Psoas muscle (tissue), 8 donors: ENCODE data around the gene LTBP1. TPM values are rescaled to one million over a fixed set of nuclear protein-coding genes. Genes with fewer than 3 reads are reported as not detected.

Experiments
- ATAC-seq, 4 donors: fragments of 200-7000 bp; cut with Tn5 transposase; one replicate each; pipeline ENCODE4 v1.9.1; 2020; ENCODE audit warnings: moderate library complexity in 3 of 4, mild to moderate bottlenecking in 2 of 4
- DNase-seq, 2 donors: peaks; one replicate each; pipeline ENCODE4 v3.0.0-alpha.2; 2020
- H3K27ac ChIP-seq: fragments of 200-600 bp; one replicate; pipeline ENCODE4 v1.8.0; 2022
- H3K27me3 ChIP-seq, 3 donors: fragments of 200-600 bp in 1 of 3; one replicate each; pipeline versions ENCODE4 v1.6.1 to v1.8.0; 2013 to 2022; ENCODE audit warnings: low read length in 2 of 3, mild to moderate bottlenecking in 2 of 3, moderate library complexity in 1 of 3; ENCODE audit not compliant: insufficient read depth in 3 of 3
- H3K36me3 ChIP-seq, 2 donors: fragments of 200-600 bp in 1 of 2; one replicate each; pipeline versions ENCODE4 v1.6.1 to v1.8.0; 2013 to 2022; ENCODE audit warnings: low read depth in 1 of 2, mild to moderate bottlenecking in 1 of 2, moderate library complexity in 1 of 2; ENCODE audit not compliant: insufficient read depth in 1 of 2
- H3K4me1 ChIP-seq: fragments of 200-600 bp; one replicate; pipeline ENCODE4 v1.8.0; 2022
- H3K4me3 ChIP-seq: fragments of 200-600 bp; one replicate; pipeline ENCODE4 v1.8.0; 2022; ENCODE audit warnings: mild to moderate bottlenecking
- H3K9me3 ChIP-seq: fragments of 200-600 bp; one replicate; pipeline ENCODE4 v1.8.0; 2022
- WGBS, 3 donors: extraction: QIAGEN DNeasy Blood & Tissue Kit; methylation state at CpG; one replicate each; pipeline versions ENCODE4 v1.1.6 to v1.1.7; 2013; 5-methylcytosine and 5-hydroxymethylcytosine counted together
- intact Hi-C, 2 donors: fragments of 100-400 bp; cut with DNase I; formaldehyde crosslinking; loops; one replicate each; pipeline versions ENCODE4 v1.11.0 to v1.14.2; 2022
- polyA plus RNA-seq, 3 donors: library from polyadenylated mRNA; stranded (reverse); fragments of 200-250 nt; gene quantifications; one replicate each; pipeline ENCODE4 v1.2.3, GENCODE V29; 2013
- total RNA-seq, 4 donors: library from RNA; stranded (reverse); fragmentation: NEBNext Ultra II Directional in 2 of 4; extraction: Animal tissue kit (Norgen Biotek cat#: 25700) in 2 of 4; gene quantifications; one replicate each; pipeline versions ENCODE4 v1.2.1 to v1.2.4, GENCODE V29; 2021 to 2023
- TF ChIP-seq, protein P1 (sequence below): fragments of 200-600 bp; IDR thresholded peaks from one replicate; pipeline ENCODE4 v1.8.0; 2022; ENCODE audit warnings: antibody characterized with exemption
- donor health status: healthy with polysubstance abuse.
- donor health status: DM: no; HTN: no; CAD: no; lungs with moderate emphysema.
- donor health status: Bipolar disorder and iron deficiency.
- donor health status: healthy.
- donor health status: DM: yes; HTN: yes; CAD: no.
- donor health status: DM: no; HTN: no; CAD: no.
- donor health status: DM: no; HTN: no; CAD: no.
- donor health status: DM: yes; HTN: yes; CAD: no.

LTBP1 gene
- total and polyA plus RNA-seq, 7 donors = 5.9 to 26.8 (median 9.5) TPM

- DNase-seq (no peak), ATAC-seq (no peak)
- Histone ChIP-seq H3K4me3 (no peak overlapping the region), H3K36me3 (no peaks in the 10 kb centered on the region), H3K27ac (no peak overlapping the region), H3K27me3 (no peaks in the 10 kb centered on the region), H3K9me3 (no peaks in the 10 kb centered on the region), H3K4me1 (peaks cover 6% of the 10 kb centered on the region)
- intact Hi-C loops = loop anchor here in 1 of 2 donors (5.0 kb wide), 1 partner anchor 64 kb away; no protein-coding TSS in a partner anchor
- WGBS, 3 donors = 49 to 70% (median 55%) methylated on average over 10 of the region's 10 CpGs
- TF ChIP-seq, protein P1, sequence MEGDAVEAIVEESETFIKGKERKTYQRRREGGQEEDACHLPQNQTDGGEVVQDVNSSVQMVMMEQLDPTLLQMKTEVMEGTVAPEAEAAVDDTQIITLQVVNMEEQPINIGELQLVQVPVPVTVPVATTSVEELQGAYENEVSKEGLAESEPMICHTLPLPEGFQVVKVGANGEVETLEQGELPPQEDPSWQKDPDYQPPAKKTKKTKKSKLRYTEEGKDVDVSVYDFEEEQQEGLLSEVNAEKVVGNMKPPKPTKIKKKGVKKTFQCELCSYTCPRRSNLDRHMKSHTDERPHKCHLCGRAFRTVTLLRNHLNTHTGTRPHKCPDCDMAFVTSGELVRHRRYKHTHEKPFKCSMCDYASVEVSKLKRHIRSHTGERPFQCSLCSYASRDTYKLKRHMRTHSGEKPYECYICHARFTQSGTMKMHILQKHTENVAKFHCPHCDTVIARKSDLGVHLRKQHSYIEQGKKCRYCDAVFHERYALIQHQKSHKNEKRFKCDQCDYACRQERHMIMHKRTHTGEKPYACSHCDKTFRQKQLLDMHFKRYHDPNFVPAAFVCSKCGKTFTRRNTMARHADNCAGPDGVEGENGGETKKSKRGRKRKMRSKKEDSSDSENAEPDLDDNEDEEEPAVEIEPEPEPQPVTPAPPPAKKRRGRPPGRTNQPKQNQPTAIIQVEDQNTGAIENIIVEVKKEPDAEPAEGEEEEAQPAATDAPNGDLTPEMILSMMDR = no peak
Observed at GRCh38 chr2:32952761-32953476, 6.2 kb downstream of the LTBP1 start.

DNA sequence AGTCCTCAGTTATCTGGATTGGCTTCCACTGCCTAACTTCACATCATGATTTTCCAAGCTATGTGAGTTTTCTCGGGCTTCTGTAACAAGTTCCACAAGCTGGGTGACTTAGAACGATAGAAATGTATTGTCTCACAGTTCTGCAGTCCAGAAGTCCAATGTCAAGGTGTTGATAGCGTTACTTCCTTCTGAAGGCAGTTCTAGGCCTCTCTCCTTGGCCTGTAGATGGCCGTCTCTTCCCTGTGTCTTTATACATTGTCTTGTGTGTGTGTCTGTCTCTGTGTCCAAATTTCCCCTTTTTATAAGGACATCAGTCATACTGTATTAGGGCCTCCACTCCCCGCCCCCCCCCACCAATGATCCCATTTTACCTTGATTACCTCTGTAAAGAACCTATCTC lies 7.5 kb downstream of the LTBP1 start:
- Histone ChIP-seq H3K27ac (no peak overlapping the region), H3K27me3 (no peaks in the 10 kb centered on the region), H3K36me3 (no peaks in the 10 kb centered on the region), H3K4me3 (no peak overlapping the region), H3K9me3 (no peaks in the 10 kb centered on the region), H3K4me1 (peaks cover 6% of the 10 kb centered on the region)
- TF ChIP-seq, protein P1 = no peak
- no peak for ATAC-seq
- DNase-seq = no peak
- intact Hi-C loops = loop anchor here in 1 of 2 donors (5.0 kb wide), 1 partner anchor 63 kb away; no protein-coding TSS in a partner anchor
- 94 to 96% (median 95%) methylated on average over 5 of the region's 5 CpGs for WGBS, 3 donors

DNA sequence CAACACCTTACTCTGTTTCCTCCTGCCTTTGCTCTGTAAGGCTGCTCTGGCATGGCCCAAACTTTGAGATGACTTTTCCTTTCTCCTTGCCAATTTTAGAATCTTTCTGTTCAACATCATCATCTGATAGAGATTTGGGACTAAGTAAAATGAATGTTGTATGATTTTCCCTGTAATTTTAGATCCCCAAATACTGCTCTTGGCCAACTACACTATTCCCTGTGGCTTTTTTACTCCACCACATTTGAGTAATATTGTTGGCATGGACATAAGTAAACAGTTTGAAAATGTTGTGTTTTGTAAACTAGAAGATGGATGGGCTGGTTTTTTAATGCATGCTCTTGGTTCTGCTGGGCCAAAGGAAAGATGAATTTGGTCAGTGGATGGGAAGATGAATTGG lies 12.1 kb downstream of the LTBP1 start:
- ATAC-seq (no peak), DNase-seq (no peak)
- no peaks in the 10 kb centered on the region for H3K4me1 ChIP-seq
- intact Hi-C loops = no loop called here
- H3K27ac ChIP-seq = no peak overlapping the region
- no peak overlapping the region for H3K4me3 ChIP-seq
- H3K9me3 ChIP-seq = no peaks in the 10 kb centered on the region
- TF ChIP-seq, protein P1 = no peak
- no peaks in the 10 kb centered on the region for H3K27me3 ChIP-seq
- H3K36me3 ChIP-seq = no peaks in the 10 kb centered on the region

- ATAC-seq (no peak), DNase-seq (no peak)
- H3K4me1 ChIP-seq = no peaks in the 10 kb centered on the region
- no peaks in the 10 kb centered on the region for H3K36me3 ChIP-seq
- H3K4me3 ChIP-seq = no peak overlapping the region
- no peaks in the 10 kb centered on the region for H3K27me3 ChIP-seq
- 97 to 100% (median 100%) methylated on average over 1 of the region's 1 CpG for WGBS, 3 donors
- H3K27ac ChIP-seq = no peak overlapping the region
- intact Hi-C loops = no loop called here
- H3K9me3 ChIP-seq = no peaks in the 10 kb centered on the region
- TF ChIP-seq, protein P1 = no peak
Observed at GRCh38 chr2:32960238-32960637, 13.5 kb downstream of the LTBP1 start.
